ENCODE results near the gene NFATC2. TPM values are rescaled to one million over a fixed set of nuclear protein-coding genes. Genes with fewer than 3 reads are reported as not detected.
A peak's percentile ranks its signal among the peaks of the same experiment; 100 is the strongest.
"Not testable (repeated sequence)": the region's sequence is repeated elsewhere in the genome, so short reads cannot be mapped to it uniquely, and the experiment has no call there.

NFATC2 gene
- total RNA-seq, 5 donors from 2014 or later (not counting 1 experiment from before 2014, with no cell fraction given): 49.0 to 75.9 (median 67.0) TPM

- no peak overlapping the region for H3K4me3 ChIP-seq (ENCODE audit: control insufficient read depth in 1 of 2, extremely low read depth in 1 of 2, low read length in 1 of 2)
- Mint-ChIP-seq H3K27ac (peak overlapping the region; percentile 68 to 89), H3K36me3 (peaks cover 12% of the 10 kb centered on the region), H3K4me1 (peaks cover 34 to 37% (median 35%) of the 10 kb centered on the region in 3 donors), H3K9me3 (no peaks in the 10 kb centered on the region), H3K4me3 (peak overlapping the region; percentile 77 to 83 (median 78)), H3K27me3 (no peaks in the 10 kb centered on the region)
- DNase-seq (no peak), ATAC-seq (replicated peaks in 1 of 4) (no peak)
- H3K27me3 ChIP-seq (replicated peaks in 1 of 2; ENCODE audit: control insufficient read depth in 2 of 2, extremely low read depth in 1 of 2, insufficient read depth in 2 of 2, low read length in 1 of 2): no peaks in the 10 kb centered on the region
- peaks cover 7 to 43% of the 10 kb centered on the region in 2 experiments for H3K4me1 ChIP-seq (ENCODE audit: control insufficient read depth in 1 of 2, extremely low read depth in 1 of 2, insufficient read depth in 2 of 2, low read length in 2 of 2)
- CTCF ChIA-PET: interaction anchor here in 1 of 2 donors (0.6 to 2.5 kb wide), 3 partner anchors 50 to 142 kb away, joined by 3 to 8 read pairs (median 4); no protein-coding TSS in a partner anchor
- peaks cover 3 to 9% of the 10 kb centered on the region in 2 donors for H3K36me3 ChIP-seq (ENCODE audit: control insufficient read depth in 2 of 2, extremely low read depth in 1 of 2, insufficient read depth in 1 of 2, low read length in 1 of 2)
- POLR2A ChIA-PET: interaction anchor here (0.6 to 1.3 kb wide), 3 partner anchors 11 to 940 kb away, joined by 4 to 5 read pairs (median 4); no protein-coding TSS in a partner anchor
- H3K27ac ChIP-seq (ENCODE audit: low read length): no peak overlapping the region
- WGBS (ENCODE audit: insufficient coverage): 94% methylated on average over 6 of the region's 7 CpGs
- H3K9me3 ChIP-seq: no peaks in the 10 kb centered on the region
Observed at GRCh38 chr20:51543422-51543788, 886 bp upstream of the NFATC2 start.

DNA sequence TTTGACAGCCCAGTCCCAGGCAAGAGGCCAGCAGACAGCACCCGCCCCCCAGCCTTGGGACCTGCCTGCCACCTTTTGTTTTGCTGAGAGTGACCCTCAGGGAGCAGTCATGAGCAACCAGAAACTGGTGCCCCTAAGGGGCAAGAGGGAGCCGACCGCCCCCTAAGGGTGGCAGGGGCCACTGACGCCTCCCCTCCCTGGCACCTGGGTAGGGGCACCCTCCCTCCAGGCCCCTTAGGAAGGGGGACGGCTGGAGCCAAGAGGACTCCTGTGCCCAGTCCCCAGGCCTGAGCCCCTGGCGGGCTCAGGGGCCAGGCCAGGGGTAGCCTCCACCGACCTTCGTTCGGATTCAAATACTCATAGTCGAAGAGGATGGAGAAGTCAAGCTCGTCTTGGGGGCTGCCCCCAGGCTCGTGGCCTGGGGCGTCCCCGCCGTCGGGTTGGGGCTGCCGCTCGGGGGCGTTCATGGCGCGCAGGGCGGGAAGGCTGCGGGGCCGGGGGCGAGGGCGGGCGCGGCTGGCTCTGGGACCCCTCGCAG lies 417 bp downstream of the NFATC2 start:
- Histone ChIP-seq H3K4me1 (ENCODE audit: control insufficient read depth in 1 of 2, extremely low read depth in 1 of 2, insufficient read depth in 2 of 2, low read length in 2 of 2) (peaks cover 7 to 54% of the 10 kb centered on the region in 2 experiments), H3K4me3 (ENCODE audit: control insufficient read depth in 1 of 2, extremely low read depth in 1 of 2, low read length in 1 of 2) (peak overlapping the region; percentile 90 to 96), H3K27me3 (replicated peaks in 1 of 2; ENCODE audit: control insufficient read depth in 2 of 2, extremely low read depth in 1 of 2, insufficient read depth in 2 of 2, low read length in 1 of 2) (no peaks in the 10 kb centered on the region), H3K36me3 (ENCODE audit: control insufficient read depth in 2 of 2, extremely low read depth in 1 of 2, insufficient read depth in 1 of 2, low read length in 1 of 2) (peaks cover 3 to 19% of the 10 kb centered on the region in 2 donors), H3K9me3 (no peaks in the 10 kb centered on the region), H3K27ac (ENCODE audit: low read length) (peak overlapping the region; percentile 97)
- Mint-ChIP-seq H3K27me3 (no peaks in the 10 kb centered on the region), H3K4me3 (peak overlapping the region; percentile 98 to 99 (median 99)), H3K36me3 (peaks cover 21% of the 10 kb centered on the region), H3K9me3 (peaks cover 0 to 8% (median 0%) of the 10 kb centered on the region in 3 donors), H3K4me1 (peaks cover 48 to 50% (median 48%) of the 10 kb centered on the region in 3 donors), H3K27ac (peak overlapping the region; percentile 94)
- peak in 32 of 35 experiments; percentile 19 to 74 (median 48) for DNase-seq
- under 1% methylated on average over 28 of the region's 29 CpGs for WGBS (ENCODE audit: insufficient coverage)
- ChIA-PET POLR2A (interaction anchor here (0.6 to 2.0 kb wide), 13 partner anchors 9 to 142 kb away, joined by 3 to 10 read pairs (median 5); no protein-coding TSS in a partner anchor), CTCF (interaction anchor here (0.5 to 2.7 kb wide), 18 partner anchors 11 to 611 kb away, joined by 3 to 14 read pairs (median 4); no protein-coding TSS in a partner anchor)
- peak; percentile 37 to 42 (median 40) for ATAC-seq (replicated peaks in 1 of 4)

GRCh38 chr20:51541189-51542032 lies 1.1 kb downstream of the NFATC2 start:
- Mint-ChIP-seq H3K27me3 (no peaks in the 10 kb centered on the region), H3K4me1 (peaks cover 54 to 57% (median 54%) of the 10 kb centered on the region in 3 donors), H3K4me3 (peak overlapping the region; percentile 98 to 99 (median 99)), H3K27ac (peak overlapping the region; percentile 94), H3K9me3 (peaks cover 0 to 8% (median 0%) of the 10 kb centered on the region in 3 donors), H3K36me3 (peaks cover 28% of the 10 kb centered on the region)
- POLR2A ChIA-PET: interaction anchor here (0.6 to 2.0 kb wide), 12 partner anchors 10 to 1541 kb away, joined by 3 to 11 read pairs (median 6); no protein-coding TSS in a partner anchor
- under 1% methylated on average over 9 of the region's 13 CpGs for WGBS (ENCODE audit: insufficient coverage)
- H3K4me1 ChIP-seq (ENCODE audit: control insufficient read depth in 1 of 2, extremely low read depth in 1 of 2, insufficient read depth in 2 of 2, low read length in 2 of 2): peaks cover 12 to 61% of the 10 kb centered on the region in 2 experiments
- no peaks in the 10 kb centered on the region for H3K27me3 ChIP-seq (replicated peaks in 1 of 2; ENCODE audit: control insufficient read depth in 2 of 2, extremely low read depth in 1 of 2, insufficient read depth in 2 of 2, low read length in 1 of 2)
- peak overlapping the region; percentile 90 to 96 for H3K4me3 ChIP-seq (ENCODE audit: control insufficient read depth in 1 of 2, extremely low read depth in 1 of 2, low read length in 1 of 2)
- H3K27ac ChIP-seq (ENCODE audit: low read length): peak overlapping the region; percentile 97
- H3K9me3 ChIP-seq: no peaks in the 10 kb centered on the region
- DNase-seq: peak; percentile 57 to 93 (median 83)
- CTCF ChIA-PET: interaction anchor here (0.5 to 2.7 kb wide), 15 partner anchors 10 to 611 kb away, joined by 3 to 14 read pairs (median 3); no protein-coding TSS in a partner anchor
- peak; percentile 73 to 83 (median 74) for ATAC-seq (replicated peaks in 1 of 4)
- H3K36me3 ChIP-seq (ENCODE audit: control insufficient read depth in 2 of 2, extremely low read depth in 1 of 2, insufficient read depth in 1 of 2, low read length in 1 of 2): peaks cover 3 to 19% of the 10 kb centered on the region in 2 donors

DNA sequence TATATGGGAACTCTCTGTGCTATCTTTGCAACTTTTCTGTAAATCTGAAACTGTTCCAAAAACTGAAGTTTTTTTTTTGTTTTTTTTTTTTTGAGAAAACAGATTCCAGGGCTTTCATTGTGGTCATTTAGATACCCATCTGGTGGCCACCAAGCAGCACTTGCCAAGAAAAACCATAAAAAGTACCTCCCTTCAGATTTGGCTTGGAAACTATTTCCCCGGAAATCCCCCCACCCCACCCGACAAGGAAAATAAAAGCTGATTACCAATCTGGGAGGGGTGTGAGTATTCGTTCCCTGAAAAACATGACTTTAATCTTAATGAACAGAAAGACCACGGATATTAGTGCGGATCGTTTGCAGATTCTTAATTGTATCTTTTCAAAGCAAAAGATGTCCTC lies 1.9 kb downstream of the NFATC2 start:
- Histone ChIP-seq H3K27ac (ENCODE audit: low read length) (peak overlapping the region; percentile 97), H3K36me3 (ENCODE audit: control insufficient read depth in 2 of 2, extremely low read depth in 1 of 2, insufficient read depth in 1 of 2, low read length in 1 of 2) (peaks cover 3 to 19% of the 10 kb centered on the region in 2 donors), H3K4me1 (ENCODE audit: control insufficient read depth in 1 of 2, extremely low read depth in 1 of 2, insufficient read depth in 2 of 2, low read length in 2 of 2) (peaks cover 16 to 69% of the 10 kb centered on the region in 2 experiments), H3K4me3 (ENCODE audit: control insufficient read depth in 1 of 2, extremely low read depth in 1 of 2, low read length in 1 of 2) (peak overlapping the region; percentile 90 to 96), H3K27me3 (replicated peaks in 1 of 2; ENCODE audit: control insufficient read depth in 2 of 2, extremely low read depth in 1 of 2, insufficient read depth in 2 of 2, low read length in 1 of 2) (no peaks in the 10 kb centered on the region), H3K9me3 (no peaks in the 10 kb centered on the region)
- Mint-ChIP-seq H3K27me3 (no peaks in the 10 kb centered on the region), H3K4me1 (peaks cover 63 to 65% (median 63%) of the 10 kb centered on the region in 3 donors), H3K27ac (peak overlapping the region; percentile 94), H3K4me3 (peak overlapping the region; percentile 98 to 99 (median 99)), H3K9me3 (peaks cover 0 to 8% (median 0%) of the 10 kb centered on the region in 3 donors), H3K36me3 (peaks cover 30% of the 10 kb centered on the region)
- DNase-seq (peak in 1 of 35 experiments; percentile 45), ATAC-seq (replicated peaks in 1 of 4) (no peak)
- POLR2A ChIA-PET: interaction anchor here (0.6 to 1.5 kb wide), 8 partner anchors 10 to 1542 kb away, joined by 4 to 11 read pairs (median 6); no protein-coding TSS in a partner anchor
- CTCF ChIA-PET: interaction anchor here in 1 of 2 donors (1.0 to 2.7 kb wide), 4 partner anchors 9 to 40 kb away, joined by 3 to 14 read pairs (median 4); no protein-coding TSS in a partner anchor
- 15% methylated on average over 3 of the region's 6 CpGs for WGBS (ENCODE audit: insufficient coverage)

GRCh38 chr20:51540074-51540473 lies 2.4 kb downstream of the NFATC2 start:
- Histone ChIP-seq H3K36me3 (ENCODE audit: control insufficient read depth in 2 of 2, extremely low read depth in 1 of 2, insufficient read depth in 1 of 2, low read length in 1 of 2) (peaks cover 3 to 19% of the 10 kb centered on the region in 2 donors), H3K4me1 (ENCODE audit: control insufficient read depth in 1 of 2, extremely low read depth in 1 of 2, insufficient read depth in 2 of 2, low read length in 2 of 2) (peaks cover 17 to 74% of the 10 kb centered on the region in 2 experiments), H3K27ac (ENCODE audit: low read length) (peak overlapping the region; percentile 97)
- H3K4me3 ChIP-seq (ENCODE audit: control insufficient read depth in 1 of 2, extremely low read depth in 1 of 2, low read length in 1 of 2); POLR2A ChIA-PET; ATAC-seq (replicated peaks in 1 of 4); H3K27me3 Mint-ChIP-seq; H3K9me3 Mint-ChIP-seq; H3K9me3 ChIP-seq; DNase-seq; H3K27me3 ChIP-seq (replicated peaks in 1 of 2; ENCODE audit: control insufficient read depth in 2 of 2, extremely low read depth in 1 of 2, insufficient read depth in 2 of 2, low read length in 1 of 2): not testable (repeated sequence)
- Mint-ChIP-seq H3K4me3 (peak overlapping the region; percentile 58 to 99 (median 99)), H3K27ac (peak overlapping the region; percentile 80 to 94), H3K4me1 (peaks cover 68 to 70% (median 68%) of the 10 kb centered on the region in 3 donors), H3K36me3 (peaks cover 30% of the 10 kb centered on the region)
- CTCF ChIA-PET: interaction anchor here in 1 of 2 donors (1.3 to 2.7 kb wide), 3 partner anchors 12 to 39 kb away, joined by 3 to 14 read pairs (median 4); no protein-coding TSS in a partner anchor
- no CpG with 5 or more reads among the region's 7 CpGs for WGBS (ENCODE audit: insufficient coverage)
